ENCODE results near the gene DNAH11. TPM values are rescaled to one million over a fixed set of nuclear protein-coding genes. Genes with fewer than 3 reads are reported as not detected.

DNAH11 gene
- total RNA-seq, 1 experiment from 2014 or later: 1.6 TPM

DNA sequence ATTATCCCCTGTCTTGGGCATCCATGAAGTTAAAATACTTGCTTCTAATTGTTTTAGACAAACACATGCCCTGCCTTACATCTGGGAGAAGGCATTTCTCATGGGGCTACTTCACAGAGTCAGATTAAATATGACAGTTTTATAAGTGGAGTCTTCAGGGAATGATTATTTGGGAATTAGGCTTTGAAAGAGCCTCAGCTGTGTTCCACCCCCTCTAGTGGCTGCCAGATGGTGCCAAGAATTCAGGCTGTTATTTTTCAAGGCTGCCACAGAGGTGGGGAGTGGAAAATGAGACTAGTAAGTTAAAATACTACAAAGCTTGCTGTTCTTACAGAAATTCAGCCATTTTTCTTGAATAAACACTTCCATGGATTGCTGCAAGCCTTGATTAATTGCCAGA, 45.8 kb upstream of the DNAH11 start:
- no peaks in the 10 kb centered on the region for H4K20me1 ChIP-seq (ENCODE audit: low read length)
- H3K9me3 ChIP-seq (ENCODE audit: low read length): no peaks in the 10 kb centered on the region
- POLR2A ChIA-PET (ENCODE audit: unreplicated experiment): no interaction called here
- no peak overlapping the region for H3K27ac ChIP-seq (ENCODE audit: low read length)
- intact Hi-C loops (cut with micrococcal nuclease): no loop called here
- H3K79me2 ChIP-seq (ENCODE audit: low read length): no peaks in the 10 kb centered on the region
- H2AFZ ChIP-seq (ENCODE audit: low read length): no peak overlapping the region
- no peaks in the 10 kb centered on the region for H3F3A ChIP-seq (ENCODE audit: low read length, unreplicated experiment)
- no peak overlapping the region for H3K9ac ChIP-seq (ENCODE audit: low read length)
- no peak overlapping the region for H3K4me2 ChIP-seq (ENCODE audit: low read length)
- H3K9me2 ChIP-seq (replicated peaks; ENCODE audit: low read length): no peaks in the 10 kb centered on the region
- BruUV-seq (replicated peaks): no TSS peak
- DNase-seq (no peak), ATAC-seq (no peak)
- no peaks in the 10 kb centered on the region for H3K27me3 ChIP-seq (ENCODE audit: low read length)
- CTCF ChIA-PET: no interaction called here
- H3K4me1 ChIP-seq (ENCODE audit: insufficient read depth, low read length): no peaks in the 10 kb centered on the region
- no peak overlapping the region for H3K4me3 ChIP-seq (ENCODE audit: low read length)
- no peaks in the 10 kb centered on the region for H3K36me3 ChIP-seq (ENCODE audit: low read depth, low read length)
- TF ChIP-seq EZH2 (IDR thresholded peaks at IDR 0.05; ENCODE audit: low read length, unreplicated experiment): no peak

DNA sequence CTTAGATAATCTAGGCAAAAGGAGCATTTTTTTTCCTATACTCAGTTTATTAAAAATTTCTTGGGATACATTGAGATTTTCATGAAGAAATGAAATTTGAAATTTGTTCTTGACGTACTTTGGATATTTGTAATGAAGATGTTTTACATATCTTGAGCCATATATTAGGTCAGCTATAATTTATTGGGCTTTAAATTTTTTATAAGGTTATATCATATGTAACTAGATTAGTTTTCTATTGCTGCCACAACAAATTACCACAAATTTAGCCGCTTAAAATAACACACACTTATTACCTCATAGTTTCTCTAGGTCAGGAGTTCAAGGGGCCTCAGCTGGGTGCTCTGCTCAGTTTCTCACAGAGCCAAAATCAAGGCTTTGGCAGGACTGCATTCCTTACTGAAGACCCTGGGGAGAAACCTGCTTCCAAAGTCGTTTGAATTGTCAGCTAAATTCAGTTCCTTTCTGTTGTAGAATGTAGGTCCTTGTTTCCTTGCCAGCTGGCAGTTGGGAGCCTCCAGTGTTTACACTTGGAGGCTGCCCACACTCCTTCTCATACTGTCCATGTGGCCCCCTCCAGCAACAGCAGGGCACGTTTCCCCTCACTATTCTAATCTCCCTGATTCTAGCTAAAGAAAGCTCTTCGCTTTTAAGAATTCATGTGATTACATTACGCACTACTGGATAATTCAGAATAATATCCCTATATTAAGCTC, 42.6 kb upstream of the DNAH11 start:
- H3K9ac ChIP-seq (ENCODE audit: low read length): no peak overlapping the region
- ChIA-PET POLR2A (ENCODE audit: unreplicated experiment) (no interaction called here), CTCF (no interaction called here)
- no peaks in the 10 kb centered on the region for H4K20me1 ChIP-seq (ENCODE audit: low read length)
- no TSS peak for BruUV-seq (replicated peaks)
- no peak overlapping the region for H3K27ac ChIP-seq (ENCODE audit: low read length)
- no peaks in the 10 kb centered on the region for H3K36me3 ChIP-seq (ENCODE audit: low read depth, low read length)
- TF ChIP-seq EZH2phosphoT487 (IDR thresholded peaks at IDR 0.05; ENCODE audit: borderline replicate concordance, low read length) (no peak), EZH2 (IDR thresholded peaks at IDR 0.05; ENCODE audit: low read length, unreplicated experiment) (no peak)
- TF ChIP-seq, protein P1, sequence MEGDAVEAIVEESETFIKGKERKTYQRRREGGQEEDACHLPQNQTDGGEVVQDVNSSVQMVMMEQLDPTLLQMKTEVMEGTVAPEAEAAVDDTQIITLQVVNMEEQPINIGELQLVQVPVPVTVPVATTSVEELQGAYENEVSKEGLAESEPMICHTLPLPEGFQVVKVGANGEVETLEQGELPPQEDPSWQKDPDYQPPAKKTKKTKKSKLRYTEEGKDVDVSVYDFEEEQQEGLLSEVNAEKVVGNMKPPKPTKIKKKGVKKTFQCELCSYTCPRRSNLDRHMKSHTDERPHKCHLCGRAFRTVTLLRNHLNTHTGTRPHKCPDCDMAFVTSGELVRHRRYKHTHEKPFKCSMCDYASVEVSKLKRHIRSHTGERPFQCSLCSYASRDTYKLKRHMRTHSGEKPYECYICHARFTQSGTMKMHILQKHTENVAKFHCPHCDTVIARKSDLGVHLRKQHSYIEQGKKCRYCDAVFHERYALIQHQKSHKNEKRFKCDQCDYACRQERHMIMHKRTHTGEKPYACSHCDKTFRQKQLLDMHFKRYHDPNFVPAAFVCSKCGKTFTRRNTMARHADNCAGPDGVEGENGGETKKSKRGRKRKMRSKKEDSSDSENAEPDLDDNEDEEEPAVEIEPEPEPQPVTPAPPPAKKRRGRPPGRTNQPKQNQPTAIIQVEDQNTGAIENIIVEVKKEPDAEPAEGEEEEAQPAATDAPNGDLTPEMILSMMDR (conservative IDR thresholded peaks at IDR 0.05; ENCODE audit: low read depth, low read length): no peak
- DNase-seq (no peak), ATAC-seq (no peak)
- H3K79me2 ChIP-seq (ENCODE audit: low read length): no peaks in the 10 kb centered on the region
- peaks cover 5% of the 10 kb centered on the region; the same call in 1 of the 2 replicates for H3K4me1 ChIP-seq (ENCODE audit: insufficient read depth, low read length)
- H3K9me3 ChIP-seq (ENCODE audit: low read length): no peaks in the 10 kb centered on the region
- no peaks in the 10 kb centered on the region for H3K9me2 ChIP-seq (replicated peaks; ENCODE audit: low read length)
- no peak overlapping the region for H3K4me2 ChIP-seq (ENCODE audit: low read length)
- no peaks in the 10 kb centered on the region for H3F3A ChIP-seq (ENCODE audit: low read length, unreplicated experiment)
- intact Hi-C loops (cut with micrococcal nuclease): loop anchor here (10.0 kb wide), 2 partner anchors 585 to 725 kb away; no protein-coding TSS in a partner anchor
- H3K4me3 ChIP-seq (ENCODE audit: low read length): no peak overlapping the region
- H3K27me3 ChIP-seq (ENCODE audit: low read length): no peaks in the 10 kb centered on the region
- no peak overlapping the region for H2AFZ ChIP-seq (ENCODE audit: low read length)

DNA sequence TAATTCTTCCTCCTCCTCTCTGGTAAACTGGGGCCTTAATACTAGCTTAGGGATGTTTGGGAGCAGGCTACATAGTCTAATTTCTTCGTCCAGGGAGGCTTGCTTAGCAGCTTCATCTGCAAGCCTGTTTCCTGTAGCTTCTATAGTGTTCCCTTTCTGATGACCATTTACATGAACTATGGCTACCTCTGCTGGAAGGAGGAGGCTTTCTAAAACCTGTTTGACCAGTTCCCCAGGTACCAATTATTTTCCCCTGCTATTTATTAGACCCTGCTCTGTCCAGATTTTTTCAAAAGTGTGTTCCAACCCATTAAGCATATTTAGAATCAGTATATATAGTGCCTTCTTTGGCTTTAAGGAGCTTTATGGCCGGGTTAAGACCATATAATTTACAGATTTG, 38.8 kb upstream of the DNAH11 start:
- ATAC-seq: peak; percentile 35; the same call in 1 of the 2 replicates
- H3K4me3 ChIP-seq (ENCODE audit: low read length): no peak overlapping the region
- H3F3A ChIP-seq (ENCODE audit: low read length, unreplicated experiment): no peaks in the 10 kb centered on the region
- TF ChIP-seq, protein P1 (conservative IDR thresholded peaks at IDR 0.05; ENCODE audit: low read depth, low read length): no peak
- no peak for TF ChIP-seq EZH2phosphoT487 (IDR thresholded peaks at IDR 0.05; ENCODE audit: borderline replicate concordance, low read length)
- TF ChIP-seq EZH2 (IDR thresholded peaks at IDR 0.05; ENCODE audit: low read length, unreplicated experiment): no peak
- H3K27ac ChIP-seq (ENCODE audit: low read length): no peak overlapping the region
- peak; percentile 63 for DNase-seq
- intact Hi-C loops (cut with micrococcal nuclease): loop anchor here (10.0 kb wide), 2 partner anchors 581 to 729 kb away; no protein-coding TSS in a partner anchor
- H3K9me2 ChIP-seq (replicated peaks; ENCODE audit: low read length): no peaks in the 10 kb centered on the region
- H3K4me1 ChIP-seq (ENCODE audit: insufficient read depth, low read length): peaks cover 5% of the 10 kb centered on the region; the same call in 1 of the 2 replicates
- H2AFZ ChIP-seq (ENCODE audit: low read length): no peak overlapping the region
- H3K79me2 ChIP-seq (ENCODE audit: low read length): no peaks in the 10 kb centered on the region
- H3K27me3 ChIP-seq (ENCODE audit: low read length): no peaks in the 10 kb centered on the region
- BruUV-seq (replicated peaks): no TSS peak
- CTCF ChIA-PET: no interaction called here
- H3K4me2 ChIP-seq (ENCODE audit: low read length): no peak overlapping the region
- H3K9ac ChIP-seq (ENCODE audit: low read length): no peak overlapping the region
- no peaks in the 10 kb centered on the region for H4K20me1 ChIP-seq (ENCODE audit: low read length)
- H3K9me3 ChIP-seq (ENCODE audit: low read length): no peaks in the 10 kb centered on the region
- POLR2A ChIA-PET (ENCODE audit: unreplicated experiment): no interaction called here
- H3K36me3 ChIP-seq (ENCODE audit: low read depth, low read length): no peaks in the 10 kb centered on the region

Data from PC-3 (cell line).